GM19238 (cell line): ENCODE data around the gene OR2F1.

Experiments
- DNase-seq: peaks from one replicate; pipeline ENCODE4 v3.0.0; 2011; ENCODE audit warnings: low spot score; ENCODE audit not compliant: insufficient read length

The OR2F1 gene

GRCh38 chr7:143954544-143954943 lies at the start of gene OR2F1:
OR2F1 (plus strand) TSS chr7:143954844; CDS start chr7:143959971, 5,127 bp downstream.
- no peak for DNase-seq

DNA sequence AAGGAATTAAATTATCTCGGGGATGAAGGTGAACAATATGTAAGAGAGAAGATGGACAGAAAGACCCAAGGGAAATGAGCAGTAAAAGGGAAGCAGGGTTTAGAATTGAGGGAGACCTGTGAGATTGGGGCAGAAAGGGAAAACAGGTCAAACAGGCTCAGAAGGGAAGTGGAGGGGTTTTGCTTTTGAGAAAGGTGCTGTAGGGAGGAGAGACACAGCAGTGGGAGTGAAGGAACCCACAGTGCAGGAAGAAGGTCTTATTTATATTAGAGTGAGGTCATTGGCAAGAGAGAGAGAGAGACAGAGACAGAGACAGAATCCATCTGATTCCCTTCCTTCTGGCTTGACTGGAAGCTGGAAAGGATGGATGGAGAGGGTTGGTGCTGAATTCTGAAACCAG lies 49.1 kb upstream of the OR2F1 start:
- DNase-seq: no peak

DNA sequence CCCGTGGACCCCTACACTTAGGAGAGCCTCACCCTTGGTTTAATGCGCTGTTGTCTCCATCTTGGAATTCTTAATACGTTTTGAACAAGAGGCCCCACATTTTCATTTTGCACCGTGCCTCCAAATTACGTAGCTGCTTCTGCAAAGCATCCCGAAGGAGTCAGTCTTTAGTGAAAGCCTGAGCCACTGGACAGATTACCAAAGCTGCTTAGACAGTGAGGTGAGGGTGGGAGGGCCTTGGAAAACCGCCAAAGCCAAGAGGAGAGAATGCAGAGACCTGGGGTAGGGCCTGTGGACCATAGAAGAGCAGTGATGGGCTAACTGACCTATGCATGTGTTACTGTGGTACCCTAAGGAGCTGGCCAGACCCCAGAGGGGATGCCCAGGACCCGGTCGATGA lies 48.5 kb upstream of the OR2F1 start:
- DNase-seq: no peak

- no peak for DNase-seq
These were observed 47.7 kb upstream of the OR2F1 start for GRCh38 chr7:143906895-143907294.

DNA sequence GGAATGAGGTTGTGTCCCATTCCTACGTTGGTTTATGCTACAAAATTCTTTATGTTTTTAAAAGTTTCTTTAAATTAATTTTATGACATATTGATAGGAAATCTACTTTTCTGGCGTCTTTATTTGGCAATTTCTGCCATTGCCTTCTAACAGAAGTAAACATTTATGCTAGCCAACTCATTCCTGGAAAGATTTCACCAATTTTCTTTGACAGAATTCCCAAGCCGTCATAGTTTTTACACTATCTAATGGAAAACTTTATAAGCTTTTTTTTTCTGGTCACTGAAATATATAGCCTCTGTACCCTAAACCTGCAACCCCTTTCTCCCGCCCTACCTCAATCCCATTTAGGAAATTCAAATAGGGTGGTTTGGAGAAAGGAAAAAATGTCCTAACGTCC lies 46.5 kb upstream of the OR2F1 start:
- DNase-seq: no peak

DNA sequence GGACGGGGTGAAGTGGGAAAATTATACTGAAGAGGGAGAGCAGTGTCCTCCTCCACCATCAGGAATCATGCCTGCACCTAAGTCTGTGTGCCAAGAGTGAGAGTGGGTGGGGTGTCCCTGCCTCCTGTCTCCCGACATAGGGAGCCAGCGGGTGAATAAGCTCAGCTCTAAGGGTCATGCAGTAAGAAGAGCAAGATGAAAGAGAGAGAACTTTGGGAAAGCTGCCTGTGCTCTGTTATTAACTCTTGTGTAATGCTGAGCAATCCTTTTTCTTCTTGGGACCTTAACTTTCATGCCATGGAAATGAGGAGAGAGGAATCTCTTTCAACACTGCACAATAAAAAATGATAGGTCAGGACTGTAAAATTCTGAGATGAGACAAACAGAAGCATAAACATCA lies 44.8 kb upstream of the OR2F1 start:
- no peak for DNase-seq

- no peak for DNase-seq
These were observed 44.0 kb upstream of the OR2F1 start for GRCh38 chr7:143910473-143911248.

- no peak for DNase-seq
These were observed 40.6 kb upstream of the OR2F1 start for GRCh38 chr7:143913945-143914615.

- no peak for DNase-seq
These were observed 39.5 kb upstream of the OR2F1 start for GRCh38 chr7:143914938-143915652.

DNA sequence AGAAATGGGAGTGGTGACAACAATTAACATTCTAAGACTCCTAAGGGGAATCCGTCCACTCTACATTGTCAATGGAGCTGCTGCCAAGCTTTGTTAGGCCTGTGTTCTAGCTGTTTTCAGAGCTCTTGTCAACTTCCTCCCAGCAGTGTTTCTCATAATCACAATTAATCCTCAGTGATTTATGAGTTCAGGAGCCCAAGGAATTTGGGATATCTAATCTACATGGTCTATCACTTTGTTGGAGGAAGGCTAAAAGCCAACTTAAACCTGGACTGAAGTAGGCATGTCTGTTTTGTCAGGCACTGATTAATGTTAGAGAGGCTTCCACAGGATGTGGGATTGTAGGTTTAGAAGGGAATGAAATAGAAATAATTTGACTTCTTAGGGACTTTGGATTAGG lies 29.8 kb upstream of the OR2F1 start:
- no peak for DNase-seq

DNA sequence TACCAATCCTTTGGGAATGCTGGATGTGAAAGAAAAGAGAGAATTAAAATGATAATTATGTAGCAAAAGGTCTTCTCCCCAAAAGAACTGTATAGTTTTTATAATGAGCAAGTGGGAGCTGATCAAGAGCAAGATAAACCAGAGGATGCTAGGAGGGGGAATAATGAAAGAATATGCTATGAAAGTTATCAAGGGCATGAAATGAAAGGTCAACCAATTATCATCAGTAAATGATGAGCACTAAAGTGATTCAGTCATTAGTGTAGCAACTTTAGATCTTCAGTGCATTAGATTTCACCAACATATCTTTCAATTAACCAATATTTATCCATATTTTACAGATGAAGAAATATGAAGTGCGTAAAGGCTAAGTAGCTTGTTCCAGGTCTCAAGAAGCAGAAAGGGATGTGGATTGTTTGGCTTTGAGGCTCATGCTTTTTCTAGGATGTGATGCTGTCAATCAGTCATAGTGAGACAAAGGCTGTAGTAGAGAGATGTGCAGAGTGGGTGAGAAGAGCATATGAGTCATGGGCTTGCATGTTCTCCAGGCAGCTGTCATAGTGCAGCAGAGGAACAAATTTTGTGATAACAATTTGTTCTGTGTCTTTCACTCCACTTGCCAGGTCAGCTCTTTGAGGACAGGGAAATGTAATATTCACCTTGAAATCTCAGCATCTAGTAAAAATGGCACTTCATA lies 25.3 kb upstream of the OR2F1 start:
- DNase-seq: no peak

DNA sequence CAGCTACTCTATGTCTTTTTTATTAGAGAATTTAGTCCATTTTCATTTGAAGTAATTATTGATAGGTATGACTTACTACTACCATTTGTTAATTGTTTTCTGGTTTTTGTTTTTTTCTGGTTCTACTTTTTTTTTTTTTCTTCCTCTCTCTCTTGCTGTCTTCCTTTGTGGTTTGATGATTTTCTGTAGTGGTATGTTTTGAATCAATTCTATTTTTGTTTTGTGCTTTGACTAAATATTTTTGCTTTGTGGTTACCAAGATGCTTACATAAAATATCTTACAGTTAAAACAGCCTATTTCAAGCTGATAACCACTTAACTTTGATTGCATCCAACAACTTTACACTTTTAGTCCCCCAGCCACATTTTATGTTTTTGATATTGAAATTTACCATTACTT lies 22.9 kb upstream of the OR2F1 start:
- DNase-seq: no peak

DNA sequence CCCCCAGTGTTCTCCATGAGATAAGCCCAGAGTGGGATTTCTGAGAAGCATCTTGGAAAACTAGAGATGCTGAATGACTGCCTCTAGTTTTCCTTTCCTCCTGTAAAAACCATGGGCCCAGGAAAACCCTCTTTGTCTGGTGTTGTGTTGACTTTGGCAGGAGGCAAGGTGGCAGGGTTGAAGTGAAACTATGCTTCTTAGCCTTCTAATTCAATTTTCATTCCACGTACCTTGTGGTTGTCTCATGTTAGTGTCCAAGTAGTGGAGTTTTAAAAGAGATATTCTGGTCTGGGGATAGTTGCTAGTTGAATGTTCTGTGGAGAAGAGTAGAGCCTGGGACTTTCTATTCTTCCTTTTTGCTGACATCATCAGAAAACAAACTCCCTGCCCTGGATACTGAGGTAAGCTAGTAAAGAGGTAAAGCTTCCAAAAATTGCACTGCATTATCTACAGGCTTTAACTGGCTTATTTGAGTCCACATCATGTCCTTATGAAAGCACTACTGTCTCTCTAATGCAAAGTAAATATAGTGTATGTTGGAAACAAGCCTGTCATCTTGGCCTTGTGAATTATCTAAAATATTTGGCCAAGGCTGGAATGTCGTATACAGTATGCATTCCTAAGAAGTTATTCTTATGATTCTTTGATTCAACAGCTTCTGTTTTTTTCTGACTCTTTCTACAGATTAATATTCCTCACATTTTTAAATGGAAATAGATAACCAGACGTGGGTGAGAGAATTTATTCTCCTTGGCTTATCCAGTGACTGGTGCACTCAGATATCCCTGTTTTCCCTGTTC lies 19.9 kb upstream of the OR2F1 start, which contains the start of gene OR2F2:
Gene OR2F2, plus strand, starts transcription at position 708 of the 800 bp plus-strand sequence. Its CDS starts 0 bp downstream, at position 708.
- DNase-seq: no peak

- DNase-seq: no peak
These were observed 18.3 kb upstream of the OR2F1 start for GRCh38 chr7:143936087-143937009.

DNA sequence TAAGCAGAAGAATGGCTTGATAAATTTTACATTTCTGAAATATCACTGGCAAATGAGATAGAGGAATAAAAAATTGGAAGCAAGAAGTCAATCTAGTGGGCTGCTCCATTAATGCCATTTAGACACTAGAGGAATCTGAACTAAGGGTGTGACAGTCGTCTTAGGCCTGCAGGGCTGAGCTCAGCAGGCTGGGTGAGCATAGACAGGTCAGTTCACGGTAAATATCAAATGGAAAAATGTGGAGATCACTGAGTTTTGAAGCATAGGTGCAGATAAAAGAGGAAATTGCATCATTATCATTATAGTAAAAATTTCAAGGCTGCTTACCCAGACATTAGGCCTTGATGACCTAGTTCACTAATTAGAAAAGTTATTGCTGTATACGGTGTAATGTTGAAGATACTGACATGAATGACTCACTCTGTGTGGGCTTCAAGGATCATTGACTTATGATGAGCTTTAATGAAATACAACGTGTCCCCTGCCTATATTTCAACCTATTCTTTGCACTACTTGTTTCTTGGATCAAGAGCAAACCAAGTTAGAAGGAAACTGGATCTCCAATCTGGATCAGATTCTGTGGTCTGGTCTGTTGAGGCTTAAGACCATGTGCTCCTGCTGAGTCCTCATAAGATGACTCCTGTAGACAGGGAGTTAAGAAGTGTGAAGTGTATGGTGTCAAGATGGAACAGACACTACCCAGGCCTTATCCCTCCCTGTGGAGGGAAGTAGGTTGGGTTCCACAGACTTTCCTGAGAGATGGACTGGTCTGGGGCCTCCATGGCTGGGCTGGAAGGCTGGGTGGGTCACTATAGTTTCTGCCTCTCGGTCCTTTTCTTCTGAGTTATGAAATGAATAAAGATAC lies 16.0 kb upstream of the OR2F1 start:
- DNase-seq: no peak

DNA sequence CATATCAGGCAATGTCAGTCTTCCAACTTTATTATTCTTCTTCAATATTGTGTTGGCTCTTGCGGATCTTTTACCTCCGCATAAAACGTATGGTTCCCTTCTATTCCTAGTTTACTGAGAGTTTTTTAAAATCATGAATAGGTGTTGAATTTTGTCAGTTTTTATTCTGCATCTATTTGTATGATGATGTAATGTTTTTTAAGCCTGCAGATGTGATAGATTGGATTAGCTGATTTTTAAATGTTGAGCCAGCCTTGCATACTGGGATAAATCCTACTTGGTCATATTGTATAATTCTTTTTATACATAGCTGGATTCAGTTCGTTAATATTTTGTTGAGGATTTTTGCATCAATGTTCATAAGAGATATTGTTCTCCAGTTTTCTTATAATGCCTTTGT lies 9.2 kb upstream of the OR2F1 start:
- no peak for DNase-seq

DNA sequence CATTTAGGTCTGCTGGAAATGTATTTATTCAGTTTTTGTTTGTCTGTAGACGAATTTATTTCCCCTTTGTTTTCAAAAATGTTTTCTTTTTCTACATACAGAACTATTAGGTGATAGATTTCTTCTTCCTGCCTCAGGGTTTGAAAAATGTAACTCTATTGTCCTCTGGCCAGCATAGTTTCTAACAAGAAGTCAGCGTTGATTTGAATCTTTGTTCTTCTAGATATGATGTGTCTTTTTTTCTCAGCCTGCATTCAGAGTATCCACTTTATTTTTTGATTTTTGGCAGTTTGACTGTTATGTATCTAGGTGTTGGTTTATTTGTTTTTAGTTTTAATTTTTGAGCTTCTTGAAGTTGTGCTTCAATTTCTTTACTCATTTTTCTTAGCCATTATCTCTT lies 7.5 kb upstream of the OR2F1 start:
- no peak for DNase-seq

DNA sequence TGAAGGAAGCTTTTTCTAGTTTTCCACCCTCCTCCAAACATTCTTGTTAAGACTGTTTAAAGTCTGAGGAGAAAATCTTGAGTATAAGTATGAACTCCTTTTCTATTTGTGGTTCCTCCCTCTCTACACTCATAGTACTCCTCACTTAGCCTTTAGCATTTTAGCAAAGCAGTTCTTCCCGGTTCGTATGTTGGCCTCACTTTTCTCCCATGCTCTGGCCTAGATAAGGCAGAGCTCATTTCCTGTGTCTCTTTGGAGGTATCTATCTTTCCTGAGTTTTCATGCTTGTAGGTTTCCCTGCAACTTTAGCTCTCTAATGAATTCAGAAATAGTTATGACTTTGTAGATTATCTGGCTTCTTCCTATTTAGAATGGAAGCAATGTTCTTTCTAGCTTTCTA lies 5.9 kb upstream of the OR2F1 start:
- DNase-seq: no peak

DNA sequence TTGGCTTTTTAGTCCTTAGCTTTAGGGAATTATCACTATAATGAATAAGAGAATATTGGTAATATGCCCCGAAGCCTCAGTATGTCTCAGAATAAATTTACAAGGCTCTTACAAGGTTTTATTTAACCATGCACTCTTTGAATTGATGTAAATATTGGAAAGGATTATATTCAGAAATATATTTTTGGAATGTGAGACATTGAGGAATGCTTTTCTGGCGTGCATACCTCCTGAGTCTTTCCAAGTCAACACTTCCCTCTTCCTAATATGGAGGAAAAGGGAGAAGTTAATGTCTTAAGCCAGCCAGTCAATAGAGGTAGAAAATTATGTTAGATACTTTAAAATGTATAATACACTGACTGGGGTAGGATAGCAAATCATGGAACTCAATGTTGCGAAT lies 1.2 kb upstream of the OR2F1 start:
- no peak for DNase-seq
